A549 (cell line): ENCODE data around the gene HOXC13.

ENCODE experiments used
- CHD2 ChIP-seq: fragments of 150-350 bp; IDR thresholded peaks from 2 replicates; pipeline ENCODE4 v1.6.1; 2014; ENCODE audit warnings: low read length; ENCODE audit not compliant: partially characterized antibody
- CTCF ChIP-seq: fragments of >200 bp; sonication (Bioruptor Twin); formaldehyde crosslinking; IDR thresholded peaks from 3 replicates; pipeline ENCODE4 v1.5.1; 2016
- HDAC2 ChIP-seq: fragments of 200-600 bp; sonication (generic); IDR thresholded peaks from 2 replicates; pipeline ENCODE4 v1.6.1; 2016
- MAX ChIP-seq: IDR thresholded peaks from 2 replicates; pipeline ENCODE4 v1.6.1; 2012
- REST ChIP-seq: fragments of 200-600 bp; sonication (generic); IDR thresholded peaks from 2 replicates; pipeline ENCODE4 v1.6.1; 2016; ENCODE audit warnings: antibody characterized with exemption, mild to moderate bottlenecking, moderate library complexity

GRCh38 chr12:53963434-53964314 lies 25.0 kb downstream of the HOXC13 start:
- TF ChIP-seq MAX (no peak), CTCF (no peak), REST (no peak), HDAC2 (no peak), CHD2 (no peak)
